Uterus (tissue), 4 donors: ENCODE measurements around the gene CBR3. TPM values are rescaled to one million over a fixed set of nuclear protein-coding genes. Genes with fewer than 3 reads are reported as not detected.
A peak's percentile ranks its signal among the peaks of the same experiment; 100 is the strongest.

Experiments
- DNase-seq, 2 donors: peaks; one replicate each; pipeline ENCODE4 v3.0.0-alpha.2; 2019 to 2020
- H3K27ac ChIP-seq, 2 donors: fragments of 200-600 bp; sonication (generic); 1 replicate in 1 of 2; 2 replicates in 1 of 2; pipeline ENCODE4 v1.5.1; 2016 to 2018
- H3K27me3 ChIP-seq, 2 donors: fragments of 200-600 bp; sonication (generic); one replicate each; pipeline ENCODE4 v1.5.1; 2018 to 2019; ENCODE audit warnings: control low read depth in 1 of 2
- H3K36me3 ChIP-seq, 2 donors: fragments of 200-600 bp; sonication (generic); one replicate each; pipeline ENCODE4 v1.5.1; 2019; ENCODE audit warnings: control low read depth in 1 of 2
- H3K4me1 ChIP-seq, 2 donors: fragments of 200-600 bp; sonication (generic); one replicate each; pipeline ENCODE4 v1.5.1; 2018 to 2019; ENCODE audit warnings: control low read depth in 1 of 2
- H3K4me3 ChIP-seq, 2 donors: fragments of 200-600 bp; sonication (generic); 1 replicate in 1 of 2; 2 replicates in 1 of 2; pipeline ENCODE4 v1.5.1; 2018 to 2019; ENCODE audit warnings: mild to moderate bottlenecking in 1 of 2
- H3K9me3 ChIP-seq, 2 donors: fragments of 200-600 bp; sonication (generic); one replicate each; pipeline ENCODE4 v1.5.1; 2019; ENCODE audit warnings: control low read depth in 1 of 2
- POLR2A ChIP-seq, 2 donors: fragments of 450-650 bp; IDR thresholded peaks; one replicate each; pipeline ENCODE4 v1.6.1; 2016; ENCODE audit warnings: antibody characterized with exemption in 2 of 2, mild to moderate bottlenecking in 1 of 2, moderate library complexity in 1 of 2
- intact Hi-C: fragments of 100-400 bp; cut with DNase I; formaldehyde crosslinking; loops from one replicate; pipeline ENCODE4 v1.15.1; 2023; ENCODE audit warnings: low total_unique reads
- total RNA-seq, 4 donors: library from RNA; depleted of rRNA in 3 of 4; stranded (reverse); fragments of >200 nt in 3 of 4; gene quantifications; one replicate each; pipeline versions ENCODE4 v1.1.0 to v1.2.4, GENCODE V29; 2014 to 2023
- TF ChIP-seq, protein P1 (sequence below), 4 experiments: fragments of 200-600 bp in 2 of 4; fragments of 450-650 bp in 2 of 4; sonication (generic) in 2 of 4; IDR thresholded peaks; one replicate each; pipeline ENCODE4 v1.5.1; 2016 to 2019; ENCODE audit warnings: antibody characterized with exemption in 4 of 4, mild to moderate bottlenecking in 2 of 4, moderate library complexity in 1 of 4
- donor health status: DM: yes; HTN: yes; CAD: no.

CBR3 gene
- total RNA-seq, 4 donors from 2014 or later, result 2.6 to 7.3 (median 5.2) TPM

DNA sequence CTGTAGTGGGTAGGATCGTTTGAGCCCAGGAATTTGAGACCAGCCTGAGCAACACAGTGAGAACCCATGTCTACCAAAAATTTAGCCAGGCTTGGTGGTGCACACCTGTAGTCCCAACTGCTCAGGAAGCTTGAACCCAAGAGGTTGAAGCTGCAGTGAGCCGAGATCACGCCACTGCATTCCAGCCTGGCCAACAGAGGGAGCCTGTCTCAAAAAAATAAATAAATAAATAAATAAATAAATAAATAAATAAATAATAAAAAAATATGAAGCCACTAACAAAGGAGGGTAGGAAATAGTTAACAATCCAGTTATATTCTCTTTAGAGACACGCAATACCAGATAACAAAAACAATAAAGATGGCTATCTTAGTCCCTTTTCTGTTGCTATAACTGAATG lies 11.9 kb upstream of the CBR3 start:
- Histone ChIP-seq H3K9me3 (no peaks in the 10 kb centered on the region), H3K36me3 (no peaks in the 10 kb centered on the region), H3K27ac (no peak overlapping the region), H3K4me1 (no peaks in the 10 kb centered on the region), H3K27me3 (no peaks in the 10 kb centered on the region), H3K4me3 (no peak overlapping the region)
- intact Hi-C loops, result no loop called here
- TF ChIP-seq, protein P1, sequence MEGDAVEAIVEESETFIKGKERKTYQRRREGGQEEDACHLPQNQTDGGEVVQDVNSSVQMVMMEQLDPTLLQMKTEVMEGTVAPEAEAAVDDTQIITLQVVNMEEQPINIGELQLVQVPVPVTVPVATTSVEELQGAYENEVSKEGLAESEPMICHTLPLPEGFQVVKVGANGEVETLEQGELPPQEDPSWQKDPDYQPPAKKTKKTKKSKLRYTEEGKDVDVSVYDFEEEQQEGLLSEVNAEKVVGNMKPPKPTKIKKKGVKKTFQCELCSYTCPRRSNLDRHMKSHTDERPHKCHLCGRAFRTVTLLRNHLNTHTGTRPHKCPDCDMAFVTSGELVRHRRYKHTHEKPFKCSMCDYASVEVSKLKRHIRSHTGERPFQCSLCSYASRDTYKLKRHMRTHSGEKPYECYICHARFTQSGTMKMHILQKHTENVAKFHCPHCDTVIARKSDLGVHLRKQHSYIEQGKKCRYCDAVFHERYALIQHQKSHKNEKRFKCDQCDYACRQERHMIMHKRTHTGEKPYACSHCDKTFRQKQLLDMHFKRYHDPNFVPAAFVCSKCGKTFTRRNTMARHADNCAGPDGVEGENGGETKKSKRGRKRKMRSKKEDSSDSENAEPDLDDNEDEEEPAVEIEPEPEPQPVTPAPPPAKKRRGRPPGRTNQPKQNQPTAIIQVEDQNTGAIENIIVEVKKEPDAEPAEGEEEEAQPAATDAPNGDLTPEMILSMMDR (IDR thresholded peaks at IDR 0.05), result peak; percentile 4 to 53 (median 14)
- TF ChIP-seq POLR2A (IDR thresholded peaks at IDR 0.05), result no peak
- DNase-seq, result no peak

DNA sequence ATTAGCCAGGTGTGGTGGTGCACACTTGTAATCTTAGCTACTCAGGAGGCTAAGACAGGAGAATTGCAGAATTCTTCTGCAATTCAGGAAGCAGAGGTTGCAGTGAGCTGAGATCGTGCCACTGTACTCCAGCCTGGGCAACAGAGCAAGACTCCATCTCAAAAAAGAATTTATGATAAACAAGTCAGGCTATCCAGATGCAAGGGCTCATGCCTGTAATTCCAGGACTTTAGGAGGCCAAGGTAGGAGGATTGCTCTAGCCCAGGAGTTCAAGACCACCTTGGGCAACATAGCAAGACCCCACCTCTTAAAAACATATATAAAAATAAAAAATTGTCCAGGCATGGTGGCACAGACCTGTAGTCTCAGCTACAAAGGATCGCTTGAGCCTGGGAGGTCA lies 10.5 kb upstream of the CBR3 start:
- no peaks in the 10 kb centered on the region for H3K9me3 ChIP-seq
- intact Hi-C loops, result no loop called here
- TF ChIP-seq, protein P1 (IDR thresholded peaks at IDR 0.05), result no peak
- TF ChIP-seq POLR2A (IDR thresholded peaks at IDR 0.05), result no peak
- no peaks in the 10 kb centered on the region for H3K36me3 ChIP-seq
- no peak for DNase-seq
- H3K27me3 ChIP-seq, result no peaks in the 10 kb centered on the region
- H3K27ac ChIP-seq, result no peak overlapping the region
- no peak overlapping the region for H3K4me3 ChIP-seq
- H3K4me1 ChIP-seq, result no peaks in the 10 kb centered on the region

DNA sequence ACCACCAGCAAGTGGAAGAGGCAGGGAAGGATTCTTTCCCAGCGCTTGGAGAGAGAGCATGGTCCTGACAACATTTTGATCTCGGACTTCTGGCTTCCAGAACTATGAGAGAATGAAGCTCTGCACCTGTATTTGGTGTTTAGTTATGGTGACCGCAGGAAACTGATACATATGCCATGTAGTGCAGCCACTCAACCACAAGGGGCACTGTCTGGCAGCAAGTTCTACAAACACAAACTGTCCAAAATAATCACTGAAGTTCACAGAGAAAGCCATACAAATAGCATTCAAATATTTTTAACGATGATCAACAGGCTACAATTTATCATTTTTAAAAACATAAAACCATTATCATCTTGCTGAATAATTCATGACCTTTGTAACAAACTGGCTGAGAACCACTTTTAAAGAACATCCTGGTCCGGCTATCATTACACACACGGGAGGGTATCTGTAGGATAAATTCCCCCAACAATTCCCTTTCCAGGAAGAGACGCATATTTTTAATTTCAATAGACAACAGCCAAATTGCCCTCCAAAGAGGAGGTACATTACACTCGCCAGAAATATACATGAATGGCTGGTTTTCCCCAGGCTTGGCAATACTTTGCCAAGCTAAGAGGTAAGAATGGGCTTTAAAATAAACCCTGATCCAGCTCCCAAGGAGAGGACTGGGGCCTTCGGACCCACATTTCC lies 9.2 kb upstream of the CBR3 start:
- no peaks in the 10 kb centered on the region for H3K4me1 ChIP-seq
- peak in 1 of 2 donors; percentile 59 for DNase-seq
- H3K27ac ChIP-seq, result no peak overlapping the region
- intact Hi-C loops, result no loop called here
- H3K36me3 ChIP-seq, result no peaks in the 10 kb centered on the region
- TF ChIP-seq, protein P1 (IDR thresholded peaks at IDR 0.05), result peak; percentile 66 to 91 (median 73)
- no peak for TF ChIP-seq POLR2A (IDR thresholded peaks at IDR 0.05)
- no peak overlapping the region for H3K4me3 ChIP-seq
- no peaks in the 10 kb centered on the region for H3K9me3 ChIP-seq
- no peaks in the 10 kb centered on the region for H3K27me3 ChIP-seq

DNA sequence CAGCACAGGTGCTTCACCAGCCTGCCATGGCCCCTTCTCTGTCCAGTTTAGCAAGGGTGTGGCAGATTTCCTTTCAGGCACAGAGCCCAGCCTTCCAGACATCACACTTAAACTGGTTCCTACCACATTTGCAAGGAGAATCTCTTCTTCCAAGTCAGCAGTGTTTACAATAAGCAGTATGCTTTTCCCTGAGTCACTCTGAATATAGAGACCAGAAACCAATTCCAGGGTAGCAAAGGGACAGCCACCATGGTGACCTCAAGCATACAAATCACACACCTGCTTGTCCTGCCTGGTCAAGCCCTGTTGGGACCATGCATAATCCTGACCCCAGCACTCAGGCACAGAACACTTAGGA lies 8.7 kb upstream of the CBR3 start:
- intact Hi-C loops, result no loop called here
- Histone ChIP-seq H3K27me3 (no peaks in the 10 kb centered on the region), H3K4me3 (no peak overlapping the region), H3K36me3 (no peaks in the 10 kb centered on the region), H3K9me3 (no peaks in the 10 kb centered on the region), H3K4me1 (no peaks in the 10 kb centered on the region), H3K27ac (no peak overlapping the region)
- DNase-seq, result no peak
- TF ChIP-seq POLR2A (IDR thresholded peaks at IDR 0.05), result no peak
- TF ChIP-seq, protein P1 (IDR thresholded peaks at IDR 0.05), result no peak

DNA sequence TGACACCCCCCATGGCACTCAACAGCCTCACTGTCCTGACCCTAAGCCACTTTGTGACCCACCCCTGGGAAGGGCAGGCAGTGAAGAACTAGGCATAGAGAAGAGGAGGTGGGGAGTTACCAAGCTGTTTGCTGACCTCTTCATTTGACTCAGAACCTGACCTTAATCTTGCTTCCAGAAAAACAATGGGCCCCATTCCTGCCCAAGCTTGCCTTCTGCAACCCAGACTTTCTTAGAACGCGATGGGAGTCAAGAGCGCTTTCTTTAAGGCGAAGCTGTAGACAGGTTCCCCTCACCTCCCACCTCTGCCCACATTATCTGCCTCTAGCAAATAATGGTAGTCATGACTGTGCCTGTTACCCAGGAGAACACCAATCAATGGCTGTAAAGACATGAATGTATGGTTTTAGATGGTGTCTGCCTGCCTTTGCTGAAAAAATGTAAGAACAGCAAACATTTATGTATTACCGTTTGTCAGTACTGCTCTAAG lies 8.2 kb upstream of the CBR3 start:
- no peaks in the 10 kb centered on the region for H3K4me1 ChIP-seq
- no peaks in the 10 kb centered on the region for H3K9me3 ChIP-seq
- H3K27ac ChIP-seq, result no peak overlapping the region
- no peak for DNase-seq
- H3K36me3 ChIP-seq, result no peaks in the 10 kb centered on the region
- intact Hi-C loops, result no loop called here
- H3K27me3 ChIP-seq, result no peaks in the 10 kb centered on the region
- H3K4me3 ChIP-seq, result no peak overlapping the region
- no peak for TF ChIP-seq POLR2A (IDR thresholded peaks at IDR 0.05)
- TF ChIP-seq, protein P1 (IDR thresholded peaks at IDR 0.05), result no peak
